GM18520 (cell line): ENCODE measurements around the gene SSMEM1.
"Not testable (repeated sequence)": the region's sequence is repeated elsewhere in the genome, so short reads cannot be mapped to it uniquely, and the experiment has no call there.

Experiments
- ATAC-seq: cut with Tn5 transposase; IDR thresholded peaks from one replicate; pipeline ENCODE4 v1.9.1; 2021; ENCODE audit not compliant: unreplicated experiment

The SSMEM1 gene

DNA sequence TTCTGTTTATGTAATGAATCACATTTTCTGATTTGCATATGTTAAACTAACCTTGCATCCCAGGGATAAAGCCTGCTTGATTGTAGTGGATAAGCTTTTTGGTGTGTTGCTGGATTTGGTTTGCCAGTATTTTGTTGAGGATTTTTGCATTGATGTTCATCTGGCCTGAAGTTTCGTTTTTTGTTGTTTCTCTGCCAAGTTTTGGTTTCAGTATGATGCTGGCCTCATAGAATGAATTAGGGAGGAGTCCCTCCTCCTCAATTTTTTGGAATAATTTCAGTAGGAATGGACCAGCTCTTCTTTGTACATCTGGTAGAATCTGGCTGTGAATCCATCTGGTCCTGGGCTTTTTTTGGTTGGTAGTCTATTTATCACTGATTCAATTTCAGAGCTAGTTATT lies 35.8 kb downstream of the SSMEM1 start:
- not testable (repeated sequence) for ATAC-seq

DNA sequence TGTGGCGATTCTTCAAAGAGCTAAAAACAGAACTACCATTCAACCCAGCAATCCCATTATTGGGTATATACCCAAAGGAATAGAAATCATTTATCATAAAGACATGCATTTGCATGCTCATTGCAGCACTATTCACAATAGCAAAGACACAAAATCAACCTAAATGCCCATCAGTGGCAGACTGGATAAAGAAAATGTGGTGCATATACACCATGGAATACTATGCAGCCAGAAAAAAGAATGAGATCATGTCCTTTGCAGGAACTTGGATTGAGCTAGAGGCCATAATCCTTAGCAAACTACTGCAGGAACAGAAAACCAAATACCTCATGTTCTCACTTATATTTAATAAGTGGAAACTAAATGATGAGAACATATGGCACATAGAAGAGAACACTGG lies 38.8 kb downstream of the SSMEM1 start:
- not testable (repeated sequence) for ATAC-seq

DNA sequence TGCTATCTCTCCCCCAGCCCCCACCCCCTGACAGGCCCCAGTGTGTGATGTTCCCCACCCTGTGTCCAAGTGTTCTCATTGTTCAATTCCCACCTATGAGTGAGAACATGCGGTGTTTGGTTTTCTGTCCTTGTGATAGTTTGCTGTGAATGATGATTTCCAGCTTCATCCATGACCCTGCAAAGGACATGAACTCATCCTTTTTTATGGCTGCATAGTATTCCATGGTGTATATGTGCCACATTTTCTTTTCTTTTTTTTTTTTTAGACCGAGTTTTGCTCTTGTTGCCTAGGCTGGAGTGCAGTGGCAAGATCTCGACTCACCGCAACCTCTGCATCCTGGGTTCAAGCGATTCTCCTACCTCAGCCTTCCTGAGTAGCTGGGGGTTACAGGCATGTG lies 41.2 kb downstream of the SSMEM1 start:
- not testable (repeated sequence) for ATAC-seq

DNA sequence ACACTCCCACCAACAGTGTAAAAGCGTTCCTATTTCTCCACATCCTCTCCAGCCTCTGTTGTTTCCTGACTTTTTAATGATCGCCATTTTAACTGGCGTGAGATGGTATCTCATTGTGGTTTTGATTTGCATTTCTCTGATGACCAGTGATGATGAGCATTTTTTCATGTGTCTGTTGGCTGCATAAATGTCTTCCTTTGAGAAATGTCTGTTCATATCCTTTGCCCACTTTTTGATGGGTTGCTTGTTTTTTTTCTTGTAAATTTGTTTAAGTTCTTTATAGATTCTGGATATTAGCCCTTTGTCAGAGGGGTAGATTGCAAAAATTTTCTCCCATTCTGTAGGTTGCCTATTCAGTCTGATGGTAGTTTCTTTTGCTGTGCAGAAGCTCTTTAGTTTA lies 42.0 kb downstream of the SSMEM1 start:
- not testable (repeated sequence) for ATAC-seq

DNA sequence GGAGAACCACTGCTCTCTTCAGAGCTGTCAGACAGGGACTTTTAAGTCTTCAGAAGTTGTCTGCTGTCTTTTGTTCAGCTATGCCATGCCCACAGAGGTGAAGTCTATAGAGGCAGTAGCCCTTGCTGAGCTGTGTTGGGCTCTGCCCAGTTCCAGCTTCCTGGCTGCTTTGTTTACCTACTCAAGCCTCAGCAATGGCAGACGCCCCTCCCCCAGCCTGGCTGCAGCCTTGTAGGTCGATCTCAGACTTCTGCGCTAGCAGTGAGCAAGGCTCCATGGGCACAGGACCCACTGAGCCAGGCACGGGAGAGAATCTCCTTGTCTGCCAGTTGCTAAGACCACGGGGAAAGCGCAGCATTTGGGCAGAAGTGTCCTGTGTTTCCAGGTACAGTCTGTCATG lies 46.9 kb downstream of the SSMEM1 start:
- no peak for ATAC-seq

DNA sequence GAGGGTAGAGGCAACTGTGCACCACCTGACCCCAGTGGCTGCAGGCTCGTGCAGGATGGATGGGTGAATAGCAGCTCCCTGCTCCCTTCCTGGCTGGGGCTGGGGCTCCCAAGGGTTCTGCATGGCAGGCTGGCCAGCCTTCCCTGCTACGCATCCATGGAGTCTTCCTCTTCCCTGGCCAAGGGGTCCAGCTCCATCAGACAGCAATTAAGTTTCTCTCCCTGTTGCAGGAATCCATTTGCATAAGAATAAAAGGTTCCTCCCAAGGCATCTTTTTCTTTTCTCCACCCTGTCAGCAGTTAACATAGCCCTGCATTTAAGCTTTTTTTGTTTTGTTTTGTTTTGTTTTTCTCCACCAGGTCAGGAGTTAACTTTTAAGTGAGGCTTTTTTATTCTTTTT lies 49.0 kb downstream of the SSMEM1 start:
- no peak for ATAC-seq

DNA sequence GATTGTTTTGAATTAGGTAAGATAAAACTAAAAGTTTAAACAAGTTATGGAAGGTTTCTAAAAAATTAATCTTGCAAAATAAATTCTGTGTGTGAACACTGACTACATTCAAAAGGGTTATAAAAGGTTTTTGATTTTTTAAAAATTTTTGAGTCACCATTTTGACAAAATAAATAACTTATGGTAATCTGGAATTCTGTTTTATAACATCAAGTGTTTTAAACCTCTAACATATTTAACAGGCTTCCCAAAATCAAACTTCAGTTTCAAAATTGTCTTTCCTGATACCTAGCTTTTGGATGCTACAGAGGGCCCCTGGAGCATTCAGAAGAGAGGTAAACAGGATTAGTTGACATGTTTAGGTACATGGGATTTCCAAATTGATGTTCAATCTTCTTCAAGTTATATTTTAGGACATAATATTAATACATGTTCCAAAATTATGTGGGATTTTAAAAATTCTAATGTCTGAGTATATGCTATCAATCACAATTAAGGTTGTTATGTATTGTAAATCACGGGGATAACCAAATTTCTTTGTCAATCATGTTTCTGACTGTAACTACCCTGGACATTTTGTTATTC lies 50.9 kb downstream of the SSMEM1 start:
- no peak for ATAC-seq

DNA sequence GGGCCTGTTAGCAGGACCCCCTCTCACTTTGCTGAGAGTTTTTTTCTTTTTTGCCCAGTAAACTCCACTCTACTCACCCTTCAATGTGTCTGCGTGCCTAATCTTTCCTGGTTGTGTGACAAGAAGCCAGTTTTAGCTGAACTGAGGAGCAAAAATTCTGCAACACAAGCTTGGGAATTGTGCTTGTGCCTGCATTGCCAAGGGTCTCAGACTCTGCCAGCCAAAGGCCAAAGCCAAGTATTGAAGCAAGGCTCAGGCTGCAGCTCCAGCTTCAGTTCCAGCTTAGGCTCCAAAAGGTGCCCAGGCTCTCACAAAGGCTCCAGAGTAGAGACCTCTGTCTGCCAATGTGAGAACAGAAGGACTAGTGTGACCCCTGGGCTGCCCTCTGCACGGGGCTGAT lies 54.8 kb downstream of the SSMEM1 start:
- no peak for ATAC-seq

DNA sequence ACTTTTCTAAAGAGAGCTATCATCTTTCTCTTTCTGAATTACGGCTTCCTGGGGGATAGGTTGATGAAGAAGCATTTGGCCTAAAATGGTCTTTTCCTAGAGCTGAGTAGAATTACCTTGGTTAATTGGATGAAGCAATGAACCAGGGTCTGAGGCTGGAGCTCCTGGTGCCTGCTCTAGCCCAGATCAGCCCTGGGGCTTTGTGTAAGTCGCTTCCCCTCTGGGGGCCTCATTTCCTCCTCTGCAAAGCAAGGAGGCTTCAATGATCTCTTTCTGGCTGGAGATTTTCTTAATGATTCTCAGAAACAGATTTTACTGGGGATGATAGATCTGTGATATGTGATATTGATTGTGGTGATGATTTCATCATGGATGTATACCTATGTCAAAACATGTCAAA lies 55.5 kb downstream of the SSMEM1 start:
- no peak for ATAC-seq
